GM10248 (cell line): ENCODE measurements around the gene PEX10.

Experiments used
- CTCF ChIA-PET: fragments of 300-600 bp; sonication (Branson Sonifier 250); formaldehyde crosslinking; extraction: SDS; loops from one replicate; lab custom pipeline; 2021; ENCODE audit warnings: antibody characterized with exemption; lab: Yijun Ruan, JAX
- POLR2A ChIA-PET: fragments of 350-650 bp; sonication (Branson Sonifier 250); formaldehyde crosslinking; extraction: SDS; loops from one replicate; lab custom pipeline; 2020; ENCODE audit warnings: antibody characterized with exemption; lab: Yijun Ruan, JAX
- DNase-seq: peaks from one replicate; pipeline ENCODE4 v3.0.0; 2012; ENCODE audit errors: extremely low spot score
- TF ChIP-seq, protein P1 (sequence below): IDR thresholded peaks from 2 replicates; pipeline ENCODE4 v1.5.1; 2012; ENCODE audit warnings: mild to moderate bottlenecking, low read depth; ENCODE audit errors: extremely low read depth, missing control alignments, control extremely low read depth

Gene PEX10

GRCh38 chr1:2399890-2400575 is 12.3 kb downstream of the PEX10 start:
- TF ChIP-seq, protein P1, sequence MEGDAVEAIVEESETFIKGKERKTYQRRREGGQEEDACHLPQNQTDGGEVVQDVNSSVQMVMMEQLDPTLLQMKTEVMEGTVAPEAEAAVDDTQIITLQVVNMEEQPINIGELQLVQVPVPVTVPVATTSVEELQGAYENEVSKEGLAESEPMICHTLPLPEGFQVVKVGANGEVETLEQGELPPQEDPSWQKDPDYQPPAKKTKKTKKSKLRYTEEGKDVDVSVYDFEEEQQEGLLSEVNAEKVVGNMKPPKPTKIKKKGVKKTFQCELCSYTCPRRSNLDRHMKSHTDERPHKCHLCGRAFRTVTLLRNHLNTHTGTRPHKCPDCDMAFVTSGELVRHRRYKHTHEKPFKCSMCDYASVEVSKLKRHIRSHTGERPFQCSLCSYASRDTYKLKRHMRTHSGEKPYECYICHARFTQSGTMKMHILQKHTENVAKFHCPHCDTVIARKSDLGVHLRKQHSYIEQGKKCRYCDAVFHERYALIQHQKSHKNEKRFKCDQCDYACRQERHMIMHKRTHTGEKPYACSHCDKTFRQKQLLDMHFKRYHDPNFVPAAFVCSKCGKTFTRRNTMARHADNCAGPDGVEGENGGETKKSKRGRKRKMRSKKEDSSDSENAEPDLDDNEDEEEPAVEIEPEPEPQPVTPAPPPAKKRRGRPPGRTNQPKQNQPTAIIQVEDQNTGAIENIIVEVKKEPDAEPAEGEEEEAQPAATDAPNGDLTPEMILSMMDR, result no peak
- ChIA-PET POLR2A (no interaction called here), CTCF (no interaction called here)
- no peak for DNase-seq

GRCh38 chr1:2398871-2399270 is 13.5 kb downstream of the PEX10 start:
- ChIA-PET POLR2A (interaction anchor here (0.6 kb wide), 1 partner anchor 714 kb away, joined by 3 read pairs; no protein-coding TSS in a partner anchor), CTCF (no interaction called here)
- TF ChIP-seq, protein P1, result no peak
- no peak for DNase-seq

- TF ChIP-seq, protein P1, result no peak
- CTCF ChIA-PET, result interaction anchor here (1.5 to 2.3 kb wide), 4 partner anchors 10 to 202 kb away, joined by 4 to 7 read pairs (median 6); partner anchors contain the start of gene FAAP20
- POLR2A ChIA-PET, result no interaction called here
- DNase-seq, result no peak
Observed at GRCh38 chr1:2397007-2397679, 15.2 kb downstream of the PEX10 start.

- DNase-seq, result no peak
- ChIA-PET CTCF (interaction anchor here (0.9 to 2.3 kb wide), 5 partner anchors 11 to 201 kb away, joined by 3 to 7 read pairs (median 5); partner anchors contain the start of gene FAAP20), POLR2A (no interaction called here)
- TF ChIP-seq, protein P1, result no peak
Observed at GRCh38 chr1:2396476-2396875, 15.9 kb downstream of the PEX10 start.

DNA sequence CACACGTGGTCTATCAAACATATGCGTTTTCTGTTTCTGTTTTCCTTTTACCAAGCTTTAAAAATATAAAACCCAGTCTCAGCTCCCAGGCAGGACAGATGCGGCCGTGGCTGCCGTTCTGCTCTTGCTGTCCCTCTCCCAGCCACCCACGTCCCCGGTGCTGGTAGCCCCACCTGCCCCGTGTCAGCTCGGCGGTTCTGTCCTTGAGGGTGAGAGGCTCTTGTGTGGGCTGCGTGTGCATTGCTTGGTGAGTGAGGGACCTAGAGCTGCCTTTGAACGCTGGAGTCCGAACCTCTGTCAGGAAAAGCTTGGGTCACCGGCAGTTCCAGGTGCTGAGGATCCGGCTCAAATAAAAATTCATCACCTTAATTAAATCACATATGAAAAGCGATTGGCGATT is 16.3 kb downstream of the PEX10 start:
- CTCF ChIA-PET, result interaction anchor here (0.9 to 2.1 kb wide), 3 partner anchors 11 to 15 kb away, joined by 3 to 7 read pairs (median 4); no protein-coding TSS in a partner anchor
- POLR2A ChIA-PET, result no interaction called here
- no peak for DNase-seq

DNA sequence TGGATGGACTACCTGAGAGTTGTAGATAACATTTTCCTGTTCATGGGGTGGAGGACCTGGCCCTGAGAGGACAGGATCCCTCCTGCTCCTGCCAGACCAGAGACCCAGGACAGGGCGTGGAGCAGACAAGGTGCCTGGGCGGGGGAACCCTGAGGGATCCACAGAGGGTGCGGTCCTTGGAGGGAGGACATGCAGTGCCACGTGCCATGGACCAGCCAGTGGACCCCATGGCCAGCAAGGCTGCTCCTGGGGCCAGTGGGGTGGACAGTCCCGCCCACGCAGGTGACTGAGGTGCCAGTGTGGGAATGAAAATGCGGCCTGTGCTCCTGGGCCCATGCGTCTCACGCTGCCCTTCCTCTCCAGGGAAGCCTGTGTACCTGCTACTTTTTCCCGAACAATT is 17.1 kb downstream of the PEX10 start:
- no peak for DNase-seq
- TF ChIP-seq, protein P1, result no peak
- POLR2A ChIA-PET, result no interaction called here
- CTCF ChIA-PET, result interaction anchor here (0.9 to 2.1 kb wide), 4 partner anchors 12 to 199 kb away, joined by 3 to 7 read pairs (median 4); no protein-coding TSS in a partner anchor

More for the DNA sequence above, 16.3 kb downstream of the PEX10 start:
- TF ChIP-seq, protein P1, result no peak
